GM19035 (cell line): ENCODE data around the gene TMEM120B.
"Not testable (repeated sequence)": the region's sequence is repeated elsewhere in the genome, so short reads cannot be mapped to it uniquely, and the experiment has no call there.

Source experiments
- ATAC-seq: cut with Tn5 transposase; IDR thresholded peaks from one replicate; pipeline ENCODE4 v1.9.1; 2021; ENCODE audit not compliant: unreplicated experiment

Gene TMEM120B

GRCh38 chr12:121712461-121713256, at the start of gene TMEM120B:
Gene TMEM120B, plus strand, starts transcription at chr12:121712752. Its CDS starts 144 bp downstream, at chr12:121712896.
- peak; percentile 83 for ATAC-seq

- no peak for ATAC-seq
Observed at GRCh38 chr12:121663610-121663929, 49.0 kb upstream of the TMEM120B start.

- ATAC-seq, result not testable (repeated sequence)
Observed at GRCh38 chr12:121666829-121667228, 45.7 kb upstream of the TMEM120B start.

GRCh38 chr12:121668750-121669520, 43.6 kb upstream of the TMEM120B start:
- no peak for ATAC-seq

GRCh38 chr12:121669521-121669900, 43.0 kb upstream of the TMEM120B start, which contains the start of gene MORN3:
Gene MORN3, minus strand, starts transcription at chr12:121669654. Its CDS starts 171 bp downstream, at chr12:121669483.
- ATAC-seq, result no peak

GRCh38 chr12:121673013-121673511, 39.5 kb upstream of the TMEM120B start:
- ATAC-seq, result peak; percentile 17

GRCh38 chr12:121676190-121676589, 36.4 kb upstream of the TMEM120B start:
- no peak for ATAC-seq

- no peak for ATAC-seq
Observed at GRCh38 chr12:121678305-121678704, 34.2 kb upstream of the TMEM120B start.

- ATAC-seq, result no peak
Observed at GRCh38 chr12:121678716-121679300, 33.7 kb upstream of the TMEM120B start.

GRCh38 chr12:121679661-121680197, 32.8 kb upstream of the TMEM120B start:
- ATAC-seq, result not testable (repeated sequence)

GRCh38 chr12:121688966-121689365, 23.6 kb upstream of the TMEM120B start:
- ATAC-seq, result no peak

GRCh38 chr12:121689430-121689829, 23.1 kb upstream of the TMEM120B start:
- no peak for ATAC-seq

GRCh38 chr12:121692744-121693143, 19.8 kb upstream of the TMEM120B start:
- not testable (repeated sequence) for ATAC-seq

GRCh38 chr12:121693155-121693687, 19.3 kb upstream of the TMEM120B start:
- ATAC-seq, result no peak

GRCh38 chr12:121697093-121697698, 15.4 kb upstream of the TMEM120B start:
- no peak for ATAC-seq

- not testable (repeated sequence) for ATAC-seq
Observed at GRCh38 chr12:121697861-121698260, 14.7 kb upstream of the TMEM120B start.

- ATAC-seq, result no peak
Observed at GRCh38 chr12:121701667-121702277, 10.8 kb upstream of the TMEM120B start.

GRCh38 chr12:121702944-121703343, 9.6 kb upstream of the TMEM120B start:
- ATAC-seq, result no peak

GRCh38 chr12:121705514-121705913, 7.0 kb upstream of the TMEM120B start:
- no peak for ATAC-seq
